SH-SY5Y (cell line): ENCODE results near the gene CAB39L.

Experiments
- GATA2 ChIP-seq: IDR thresholded peaks from 2 replicates; pipeline ENCODE4 v1.6.1; 2011; ENCODE audit warnings: mild to moderate bottlenecking, low read depth, low read length
- GATA3 ChIP-seq: IDR thresholded peaks from 2 replicates; pipeline ENCODE4 v1.6.1; 2011; ENCODE audit warnings: low read depth, mild to moderate bottlenecking, low read length, moderate library complexity

DNA sequence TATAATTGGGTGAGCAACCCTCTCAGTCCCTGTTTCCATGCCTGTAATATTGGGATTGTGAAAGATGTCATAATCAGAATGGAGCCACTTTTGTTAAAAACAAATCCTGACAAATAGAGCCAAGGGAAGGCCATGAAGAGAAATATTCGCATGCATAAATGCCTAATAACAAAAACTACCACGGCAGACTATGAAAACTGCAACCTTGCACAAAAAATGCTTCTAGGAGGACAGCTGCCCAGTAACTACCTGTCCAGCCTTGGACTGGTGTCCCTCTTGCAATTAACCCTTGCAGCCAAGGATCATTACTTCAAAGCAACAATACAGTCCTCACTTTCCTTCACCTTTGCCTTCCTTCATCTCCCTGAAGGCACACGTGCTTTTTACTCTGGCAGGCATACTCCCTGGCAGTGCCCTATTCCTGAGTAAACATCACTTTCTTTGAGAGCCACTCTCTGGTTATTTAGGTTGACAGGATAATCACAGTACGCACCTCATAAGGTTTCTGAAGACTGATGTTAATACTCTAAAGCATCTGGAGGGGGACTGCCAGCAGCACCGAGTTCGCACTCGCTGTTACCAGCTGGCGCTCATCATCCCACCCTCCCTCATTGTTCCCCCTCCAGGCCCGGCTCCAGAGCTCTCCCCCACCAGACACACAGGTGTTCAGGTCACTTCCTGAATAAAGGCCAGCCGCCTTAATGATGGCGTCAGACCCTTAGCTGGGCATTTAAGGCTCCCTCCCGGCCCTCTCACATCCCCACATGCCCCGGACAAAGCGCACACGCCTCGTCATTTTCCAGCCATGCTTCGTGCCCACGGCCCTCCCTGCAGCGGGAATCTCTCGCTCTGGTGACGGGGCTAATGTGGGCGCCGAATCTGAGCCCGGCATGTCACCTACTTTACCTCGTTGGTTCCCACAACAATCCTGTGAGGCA, 138.8 kb downstream of the CAB39L start:
- no peak for TF ChIP-seq GATA2
- TF ChIP-seq GATA3, result no peak
